SK-MEL-5 (cell line): ENCODE measurements around the gene TMCC2. TPM values are rescaled to one million over a fixed set of nuclear protein-coding genes. Genes with fewer than 3 reads are reported as not detected.
A peak's percentile ranks its signal among the peaks of the same experiment; 100 is the strongest.
"Not testable (repeated sequence)": the region's sequence is repeated elsewhere in the genome, so short reads cannot be mapped to it uniquely, and the experiment has no call there.

Experiments
- DNase-seq: peaks from one replicate; pipeline ENCODE4 v3.0.0-alpha.2; 2016; ENCODE audit warnings: low read depth, low spot score
- in situ Hi-C: cut with HindIII; loops from 2 replicates; pipeline ENCODE4 v1.10.0; 2016; ENCODE audit warnings: low sequenced_read_pairs, high pct_unique_total_duplicates, low pct_unique_long_range_greater_than_20kb
- polyA plus RNA-seq, 2 experiments: library from polyadenylated mRNA; depleted of rRNA; stranded (reverse); fragments of >200 nt; gene quantifications; 2 replicates each; pipeline ENCODE4 v1.2.3, GENCODE V29; 2015
- total RNA-seq: library from RNA; depleted of rRNA; stranded (reverse); fragments of >200 nt; shearing (Covaris generic); gene quantifications from 2 replicates; pipeline ENCODE4 v1.2.3, GENCODE V29; 2014; rRNA removed

TMCC2 gene, protein sequence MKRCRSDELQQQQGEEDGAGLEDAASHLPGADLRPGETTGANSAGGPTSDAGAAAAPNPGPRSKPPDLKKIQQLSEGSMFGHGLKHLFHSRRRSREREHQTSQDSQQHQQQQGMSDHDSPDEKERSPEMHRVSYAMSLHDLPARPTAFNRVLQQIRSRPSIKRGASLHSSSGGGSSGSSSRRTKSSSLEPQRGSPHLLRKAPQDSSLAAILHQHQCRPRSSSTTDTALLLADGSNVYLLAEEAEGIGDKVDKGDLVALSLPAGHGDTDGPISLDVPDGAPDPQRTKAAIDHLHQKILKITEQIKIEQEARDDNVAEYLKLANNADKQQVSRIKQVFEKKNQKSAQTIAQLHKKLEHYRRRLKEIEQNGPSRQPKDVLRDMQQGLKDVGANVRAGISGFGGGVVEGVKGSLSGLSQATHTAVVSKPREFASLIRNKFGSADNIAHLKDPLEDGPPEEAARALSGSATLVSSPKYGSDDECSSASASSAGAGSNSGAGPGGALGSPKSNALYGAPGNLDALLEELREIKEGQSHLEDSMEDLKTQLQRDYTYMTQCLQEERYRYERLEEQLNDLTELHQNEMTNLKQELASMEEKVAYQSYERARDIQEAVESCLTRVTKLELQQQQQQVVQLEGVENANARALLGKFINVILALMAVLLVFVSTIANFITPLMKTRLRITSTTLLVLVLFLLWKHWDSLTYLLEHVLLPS
- 22.1 and 26.5 TPM in 2 replicates for total RNA-seq
- 21.4 and 31.7 TPM in 2 replicates for polyA plus RNA-seq (2015; cell fraction: cytosol; rRNA removed)
- polyA plus RNA-seq (2015; cell fraction: nucleus; rRNA removed), result 17.6 and 26.0 TPM in 2 replicates

DNA sequence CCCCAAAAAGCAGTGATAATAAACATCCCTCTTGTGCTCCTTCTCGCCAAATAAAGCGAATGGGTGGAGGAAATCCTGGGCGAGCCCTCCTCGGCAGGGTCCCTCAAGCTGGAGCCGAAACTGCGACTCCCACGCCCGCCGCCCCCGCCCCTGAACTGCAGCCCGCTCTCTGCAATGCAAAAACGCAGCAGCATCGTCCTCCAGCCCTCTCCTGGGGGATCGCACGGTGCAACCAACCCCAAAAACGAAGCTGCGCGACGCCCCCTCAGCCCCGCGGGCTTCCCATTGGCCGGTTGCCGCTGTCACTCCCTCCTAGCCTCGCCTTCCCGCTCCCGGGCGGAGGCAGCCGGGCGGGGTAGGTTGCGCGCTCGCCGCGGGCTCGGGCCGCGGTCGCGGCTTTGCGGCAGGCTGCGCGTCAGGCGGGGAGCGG lies at the start of gene TMCC2:
Gene TMCC2, plus strand, starts transcription at position 363 of the 430 bp plus-strand sequence. CDS start 619 bp downstream, outside the sequence.
- in situ Hi-C loops, result no loop called here
- peak; percentile 88 for DNase-seq

DNA sequence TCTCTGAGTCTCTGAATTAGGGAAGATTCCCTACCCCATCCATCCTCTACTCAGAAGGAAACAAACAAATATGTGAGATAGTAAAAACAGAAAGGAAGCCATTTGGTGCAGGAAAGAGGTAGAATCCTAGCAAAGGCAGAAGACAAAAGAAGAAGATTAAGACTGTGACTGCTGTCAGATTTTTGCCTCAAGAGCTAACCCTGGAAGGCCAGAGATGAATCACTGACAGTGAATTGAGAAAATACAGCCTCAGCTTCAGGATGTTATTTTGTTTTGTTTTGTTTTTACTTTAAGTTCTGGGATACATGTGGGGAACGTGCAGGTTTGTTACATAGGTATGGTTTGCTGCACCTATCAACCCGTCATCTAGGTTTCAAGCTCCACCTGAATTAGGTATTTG lies 47.9 kb upstream of the TMCC2 start:
- in situ Hi-C loops, result no loop called here
- no peak for DNase-seq

DNA sequence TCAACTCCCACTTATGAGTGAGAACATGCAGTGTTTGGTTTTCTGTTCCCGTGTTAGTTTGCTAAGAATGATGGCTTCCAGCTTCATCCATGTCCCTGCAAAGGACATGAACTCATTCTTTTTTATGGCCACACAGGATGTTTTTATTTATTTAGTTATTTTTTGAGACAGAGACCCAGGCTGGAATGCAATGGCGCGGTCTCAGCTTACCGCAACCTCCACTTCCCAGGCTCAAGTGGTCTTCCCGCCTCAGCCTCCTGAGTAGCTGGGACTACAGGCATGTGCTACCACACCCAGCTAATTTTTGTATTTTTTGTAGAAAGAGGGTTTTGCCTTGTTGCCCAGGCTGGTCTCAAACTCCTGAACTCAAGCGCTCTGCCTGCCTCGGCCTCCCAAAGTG lies 47.4 kb upstream of the TMCC2 start:
- DNase-seq, in situ Hi-C loops: not testable (repeated sequence)

DNA sequence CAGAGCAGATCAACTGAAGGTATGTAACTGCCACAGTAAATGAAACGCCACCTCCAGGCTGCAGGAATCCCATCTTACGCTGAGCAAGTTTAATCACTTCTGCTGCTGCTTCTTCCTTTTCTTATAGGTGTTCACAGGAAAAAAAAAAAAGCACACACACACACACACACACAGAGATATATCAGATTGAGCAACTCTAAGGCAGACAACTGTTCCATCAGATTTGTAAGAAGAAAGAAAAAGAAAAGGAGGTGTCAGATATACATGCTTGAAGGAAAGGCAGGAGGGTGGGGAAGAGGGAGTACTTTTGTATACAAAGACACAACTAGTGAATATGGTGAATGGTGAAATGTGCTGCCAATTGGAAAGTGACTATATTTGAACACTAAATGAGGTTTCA lies 44.8 kb upstream of the TMCC2 start:
- no peak for DNase-seq
- in situ Hi-C loops, result no loop called here

DNA sequence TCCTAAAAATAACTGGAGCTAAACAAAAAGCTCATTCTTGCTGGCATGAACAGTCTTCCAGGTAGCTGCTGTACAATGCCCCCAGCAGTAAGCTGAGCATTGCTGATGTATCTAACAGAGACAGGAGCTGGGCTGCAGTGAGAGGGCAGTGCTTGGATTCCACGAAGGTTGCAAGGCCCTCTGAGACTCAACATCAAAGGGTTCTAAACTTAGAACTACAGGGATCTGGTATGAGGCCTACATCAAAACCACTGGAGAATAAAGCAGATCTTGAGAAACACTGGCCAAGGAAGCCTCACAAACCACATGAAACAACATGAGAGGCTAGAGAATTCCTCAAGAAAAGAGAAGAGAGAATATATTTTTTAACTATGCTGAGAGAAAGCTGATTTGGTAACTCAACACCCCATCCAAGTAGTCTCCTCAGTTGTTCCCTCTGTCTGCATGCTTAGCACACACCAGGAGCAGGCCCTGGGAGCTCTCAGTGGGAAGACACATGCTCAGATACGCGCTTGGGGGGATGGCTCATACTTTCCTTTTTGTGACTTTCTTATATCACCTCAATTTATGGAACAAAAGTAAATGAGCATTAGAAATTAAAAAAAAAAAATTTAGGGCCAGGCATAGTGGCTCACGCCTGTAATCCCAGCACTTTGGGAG lies 43.9 kb upstream of the TMCC2 start:
- DNase-seq, result peak; percentile 86
- in situ Hi-C loops, result no loop called here

DNA sequence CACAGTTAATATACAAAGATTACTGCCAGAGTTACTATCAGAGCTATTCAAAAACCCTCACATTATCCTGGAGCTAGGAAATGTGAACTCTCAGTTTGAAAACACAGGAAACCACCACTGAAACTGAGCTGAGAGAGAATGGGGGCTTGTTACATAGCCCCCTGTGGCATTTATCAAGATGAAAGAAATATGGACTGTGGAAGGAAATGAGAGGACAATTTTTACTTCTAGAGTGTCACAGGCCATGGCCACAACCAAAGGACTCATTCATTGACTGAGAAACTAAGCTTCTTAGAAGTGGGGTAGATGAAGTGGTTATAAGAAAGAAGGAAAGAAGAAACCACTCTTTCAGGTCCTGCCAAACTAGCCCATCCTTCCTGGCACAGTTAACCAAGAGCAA lies 41.6 kb upstream of the TMCC2 start:
- peak; percentile 90 for DNase-seq
- in situ Hi-C loops, result no loop called here

DNA sequence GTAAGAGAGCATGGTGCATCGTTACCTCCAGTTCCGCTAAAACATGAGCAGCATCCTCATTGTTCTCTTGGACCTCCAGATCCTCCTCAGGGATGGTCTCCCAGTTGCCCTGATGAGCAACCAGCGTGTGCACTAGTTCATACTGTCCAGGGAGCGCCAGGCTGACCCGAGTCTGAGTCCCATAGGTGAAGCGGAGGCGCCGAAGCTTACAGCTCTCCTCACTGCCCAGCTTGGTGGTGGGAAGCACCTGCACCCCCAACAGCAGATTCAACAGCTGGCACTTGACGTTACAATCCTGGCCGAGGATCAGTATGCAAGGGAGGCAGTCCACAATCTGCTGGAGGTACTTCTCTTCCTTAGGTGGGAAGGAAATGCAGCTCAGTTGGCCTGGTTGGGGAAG lies 40.3 kb upstream of the TMCC2 start:
- in situ Hi-C loops, result no loop called here
- no peak for DNase-seq

DNA sequence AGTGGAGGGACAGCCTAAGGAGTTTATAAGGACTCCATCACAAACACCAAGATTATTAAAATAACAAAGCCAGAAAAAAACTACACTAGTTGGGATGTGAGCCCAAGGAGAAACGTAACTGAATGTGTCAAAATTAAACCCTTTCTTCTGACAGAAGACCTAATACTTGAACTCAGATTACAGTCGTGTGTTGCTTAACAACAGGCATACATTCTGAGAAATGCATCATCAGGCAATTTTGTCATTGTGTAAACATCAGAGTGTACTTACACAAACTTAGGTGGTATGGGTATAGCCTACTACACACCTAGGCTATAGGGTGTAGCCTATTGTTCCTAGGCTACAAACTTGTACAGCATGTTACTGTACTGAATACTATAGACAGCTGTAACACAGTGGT lies 39.6 kb upstream of the TMCC2 start:
- in situ Hi-C loops, result no loop called here
- no peak for DNase-seq

DNA sequence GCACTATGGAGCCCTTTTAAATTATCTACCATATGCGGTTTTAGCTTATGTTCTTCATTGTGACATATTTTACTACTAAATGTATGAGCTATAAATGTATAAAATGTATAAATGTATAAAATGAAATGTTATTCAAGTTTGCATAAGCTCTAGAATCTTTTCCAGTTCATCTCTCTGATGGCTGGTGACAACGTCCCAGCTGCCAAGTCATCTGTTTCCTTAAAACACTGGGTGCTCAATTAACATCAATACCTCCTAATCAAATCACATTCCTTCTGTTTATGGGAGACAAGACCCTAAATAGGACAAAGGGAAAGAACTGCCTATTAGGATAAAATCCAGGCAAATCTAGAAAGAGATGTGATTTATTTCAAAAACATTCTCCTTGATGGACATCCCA lies 39.1 kb upstream of the TMCC2 start:
- in situ Hi-C loops, result no loop called here
- DNase-seq, result no peak

DNA sequence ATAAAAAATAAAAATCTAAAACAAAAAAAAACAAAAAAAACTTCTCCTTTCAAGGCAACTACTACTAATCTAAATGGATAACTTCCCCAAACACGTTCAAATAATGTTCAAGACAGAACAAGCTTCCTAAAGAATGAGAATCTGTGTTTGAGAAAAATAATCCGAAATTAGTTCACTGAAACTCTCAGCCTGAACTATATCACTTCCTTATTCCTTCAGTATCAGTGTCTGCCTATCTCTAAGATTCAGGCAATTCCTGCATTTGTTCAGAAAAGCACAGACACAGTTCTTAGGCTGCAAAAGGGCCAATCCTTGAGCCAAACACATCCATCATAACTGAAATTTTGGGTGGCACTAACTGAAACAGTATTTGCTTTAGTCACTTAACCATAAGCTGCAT lies 38.6 kb upstream of the TMCC2 start:
- in situ Hi-C loops, result no loop called here
- no peak for DNase-seq

DNA sequence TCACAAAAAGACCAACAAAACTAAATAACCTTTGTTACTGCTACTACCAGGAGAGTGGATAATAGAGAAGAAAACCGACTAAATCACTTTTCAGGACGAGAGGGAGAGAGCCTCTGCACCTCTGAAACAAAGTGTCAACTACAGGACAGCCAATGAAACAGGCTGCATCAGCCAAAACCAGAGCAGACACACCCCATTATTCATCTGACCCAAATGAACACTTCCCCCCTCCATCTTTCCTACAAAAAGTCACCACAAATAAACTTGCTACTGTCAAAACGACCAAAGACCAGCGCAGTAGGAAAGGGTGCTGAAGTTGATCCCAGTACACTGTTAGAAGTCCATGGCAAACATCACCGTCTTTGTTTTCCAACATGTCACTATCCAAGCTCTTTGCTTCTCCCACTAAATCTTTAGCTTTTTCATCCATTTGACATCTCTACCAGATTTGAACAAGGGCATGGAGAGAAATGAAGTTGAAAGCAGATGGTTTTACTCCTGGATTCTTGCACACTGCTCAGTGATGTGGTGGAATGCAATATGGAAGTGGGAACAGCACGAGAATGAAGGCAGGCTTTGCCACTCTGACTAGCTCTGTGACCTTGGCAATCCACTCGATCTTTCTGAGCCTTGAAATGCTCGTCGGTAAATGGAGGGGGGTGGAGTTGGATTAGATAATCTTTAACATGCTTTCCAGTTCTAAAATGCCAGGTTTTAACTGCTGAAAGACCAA lies 36.7 kb upstream of the TMCC2 start:
- no peak for DNase-seq
- in situ Hi-C loops, result no loop called here

DNA sequence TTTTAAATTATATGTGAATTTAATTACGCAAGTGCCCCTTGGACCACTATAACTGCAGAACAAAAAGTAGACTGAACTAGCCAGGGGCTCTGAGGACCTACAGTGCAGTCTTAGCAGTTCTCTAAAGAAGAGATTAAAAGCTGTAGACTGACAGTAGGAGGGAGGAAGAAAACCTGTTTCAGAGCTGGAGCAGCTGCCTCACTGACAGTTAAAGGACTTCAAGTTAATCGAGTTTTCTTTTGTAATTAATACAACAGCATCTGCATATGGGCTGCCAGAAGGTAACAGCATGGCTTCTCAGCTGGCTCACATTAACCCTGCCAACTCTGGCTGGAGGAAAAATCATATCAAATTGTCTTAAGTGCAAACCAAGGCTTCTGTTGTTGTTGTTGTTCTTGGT lies 36.1 kb upstream of the TMCC2 start:
- in situ Hi-C loops, result no loop called here
- no peak for DNase-seq

DNA sequence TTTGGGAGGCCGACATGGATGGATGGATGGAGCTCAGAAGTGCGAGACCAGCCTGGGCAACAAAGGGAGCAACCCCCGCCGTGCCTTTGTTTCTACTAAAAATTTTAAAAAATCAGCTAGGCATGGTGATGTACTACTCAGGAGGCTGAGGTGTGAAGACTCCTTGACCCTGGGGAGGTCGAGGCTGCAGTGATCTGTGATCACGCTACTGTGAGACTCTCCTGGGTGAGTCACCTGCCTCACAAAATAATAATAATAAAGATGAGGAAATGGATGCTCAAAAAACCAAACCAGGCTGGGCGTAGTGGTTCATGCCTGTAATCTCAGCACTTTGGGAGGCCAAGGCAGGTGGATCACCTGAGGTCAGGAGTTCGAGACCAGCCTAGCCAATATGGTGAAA lies 35.5 kb upstream of the TMCC2 start:
- in situ Hi-C loops, result no loop called here
- no peak for DNase-seq

DNA sequence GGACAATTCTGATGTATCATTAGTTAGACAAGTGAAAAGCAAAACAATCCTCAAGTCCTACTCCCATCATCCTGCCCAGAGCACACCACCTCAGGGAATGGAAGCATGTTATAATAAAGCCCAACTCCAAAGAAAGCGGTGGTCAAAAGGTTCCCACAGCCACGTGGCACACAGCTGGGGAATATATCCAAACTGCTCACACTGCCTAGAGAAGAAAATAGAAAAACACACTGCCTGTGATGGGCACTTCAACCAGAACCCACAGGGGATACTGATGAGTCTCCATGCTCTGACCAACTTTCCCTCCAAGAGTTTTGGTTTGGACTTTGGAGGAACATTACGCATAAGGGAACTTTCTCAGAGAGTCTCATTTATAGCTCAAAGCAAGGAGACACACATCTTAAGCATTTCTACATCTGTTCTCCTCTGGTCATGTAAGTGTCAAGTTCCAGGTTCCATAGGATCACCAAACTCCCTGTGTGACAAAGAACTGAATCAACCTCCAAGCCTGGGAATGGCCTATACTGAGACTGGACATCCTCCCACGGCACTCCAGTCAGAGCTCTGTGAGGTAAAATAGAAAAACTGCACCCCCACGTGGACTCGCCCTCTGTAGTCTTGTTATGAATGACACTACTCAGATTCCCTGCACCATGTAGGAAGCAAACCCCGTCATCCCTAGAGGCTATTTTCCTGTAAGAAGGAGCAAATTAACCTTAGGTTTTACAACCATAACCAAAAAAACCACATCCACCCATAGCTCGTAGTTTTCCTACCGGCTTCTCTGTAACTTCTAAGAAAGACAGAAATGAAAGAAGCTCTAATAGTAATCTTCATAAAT lies 28.4 kb upstream of the TMCC2 start:
- in situ Hi-C loops, result no loop called here
- DNase-seq, result peak; percentile 97

DNA sequence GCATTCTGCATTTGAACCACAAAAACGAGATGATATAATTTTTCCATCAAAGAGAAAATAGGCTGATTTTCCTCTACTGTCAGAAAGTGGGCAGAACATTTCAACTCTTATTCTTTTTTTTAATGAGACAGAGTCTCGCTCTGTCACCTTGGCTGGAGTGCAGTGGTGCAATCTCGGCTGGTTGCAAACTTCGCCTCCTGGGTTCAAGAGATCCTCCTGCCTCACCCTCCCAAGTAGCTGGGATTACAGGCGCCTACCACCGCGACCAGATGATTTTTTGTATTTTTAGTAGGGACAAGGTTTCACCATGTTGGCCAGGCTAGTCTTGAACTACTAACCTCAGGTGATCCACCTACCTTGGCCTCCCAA lies 27.8 kb upstream of the TMCC2 start:
- in situ Hi-C loops, result no loop called here
- DNase-seq, result no peak

DNA sequence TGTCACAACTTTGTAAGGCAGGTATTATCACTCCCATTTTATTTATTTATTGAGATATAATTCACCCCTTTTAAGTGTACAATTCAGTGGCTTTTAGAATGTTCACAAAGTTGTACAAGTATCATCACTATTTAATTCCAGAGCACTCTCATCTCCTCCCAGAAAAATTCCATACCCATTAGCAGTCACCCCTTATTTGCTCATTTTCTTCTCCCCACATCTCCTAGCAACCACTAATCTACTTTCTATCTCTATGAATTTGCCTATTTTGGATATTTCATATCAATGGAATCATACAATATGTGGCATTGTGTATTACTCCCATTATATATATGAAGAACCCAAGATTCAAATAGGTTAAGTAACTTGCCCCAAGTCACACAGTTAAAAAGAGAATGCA lies 23.2 kb upstream of the TMCC2 start:
- in situ Hi-C loops, result no loop called here
- DNase-seq, result no peak

DNA sequence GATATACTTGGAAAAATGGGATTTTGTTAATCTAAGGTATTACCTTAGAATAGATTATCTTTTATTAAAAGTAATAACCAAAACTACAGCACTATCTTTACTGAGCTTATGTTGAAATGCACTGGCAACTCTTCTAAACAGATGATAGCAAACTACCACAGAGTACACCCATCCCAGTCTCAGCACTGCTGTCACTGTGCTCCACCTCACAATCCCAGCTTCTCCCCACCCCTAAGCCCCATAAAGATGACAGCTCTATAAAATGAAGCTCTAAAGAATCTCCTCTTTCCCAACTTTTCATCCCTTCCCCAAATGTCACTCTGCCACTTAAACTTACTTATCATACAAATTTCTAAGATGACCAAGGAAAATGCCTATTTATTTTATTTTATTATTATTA lies 22.7 kb upstream of the TMCC2 start:
- in situ Hi-C loops, result no loop called here

More for the DNA sequence above, 22.7 kb upstream of the TMCC2 start:
- DNase-seq, result no peak
